ENCODE results near the gene SLC35F1.
"Not testable (repeated sequence)": the region's sequence is repeated elsewhere in the genome, so short reads cannot be mapped to it uniquely, and the experiment has no call there.

The SLC35F1 gene

DNA sequence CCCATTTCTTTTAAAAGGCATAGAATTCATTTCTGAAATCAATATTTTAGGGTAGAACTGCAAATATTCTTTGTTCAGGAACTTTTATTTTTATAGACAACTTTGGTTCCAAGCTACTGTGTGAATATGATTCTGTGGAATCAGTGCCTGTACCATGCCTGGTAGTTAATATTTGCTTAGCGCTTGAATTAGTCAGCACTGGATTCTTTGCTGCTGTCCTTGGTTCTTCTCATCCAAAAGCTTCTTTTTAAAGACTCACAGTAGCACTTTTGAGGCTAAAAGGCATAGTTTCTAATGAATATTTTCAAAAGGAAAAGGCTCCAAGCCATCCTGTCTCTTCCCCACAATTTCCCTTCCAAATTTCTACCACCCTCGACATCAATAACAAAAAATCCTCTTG, 109.5 kb downstream of the SLC35F1 start:
- DNase-seq: no peak

DNA sequence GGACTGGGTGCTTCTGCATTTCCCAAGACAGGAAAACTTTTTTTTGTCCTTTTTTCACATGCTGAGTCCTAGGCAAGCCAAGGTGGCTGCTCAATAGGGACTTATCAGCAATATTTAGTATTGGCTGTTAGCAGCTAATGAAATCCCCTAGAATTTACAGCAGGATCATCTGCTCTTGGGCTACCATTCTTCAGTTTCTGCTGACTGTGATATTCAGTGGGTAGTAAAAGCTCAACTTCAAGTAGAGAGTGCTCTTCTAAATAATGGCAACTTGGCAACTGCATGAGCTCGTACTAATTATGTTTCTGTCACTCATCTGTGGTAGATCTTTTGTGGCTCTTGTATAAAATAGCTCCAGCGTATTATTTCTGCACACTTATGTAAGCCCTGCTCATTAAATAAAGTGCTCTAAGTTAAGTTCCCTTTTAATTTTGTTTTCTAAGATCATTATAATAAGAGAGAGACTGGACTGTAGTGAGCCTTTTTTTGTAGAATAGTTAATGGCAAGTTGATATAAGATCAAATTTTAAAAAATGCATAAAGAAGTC, 110.3 kb downstream of the SLC35F1 start:
- no peak for DNase-seq

DNA sequence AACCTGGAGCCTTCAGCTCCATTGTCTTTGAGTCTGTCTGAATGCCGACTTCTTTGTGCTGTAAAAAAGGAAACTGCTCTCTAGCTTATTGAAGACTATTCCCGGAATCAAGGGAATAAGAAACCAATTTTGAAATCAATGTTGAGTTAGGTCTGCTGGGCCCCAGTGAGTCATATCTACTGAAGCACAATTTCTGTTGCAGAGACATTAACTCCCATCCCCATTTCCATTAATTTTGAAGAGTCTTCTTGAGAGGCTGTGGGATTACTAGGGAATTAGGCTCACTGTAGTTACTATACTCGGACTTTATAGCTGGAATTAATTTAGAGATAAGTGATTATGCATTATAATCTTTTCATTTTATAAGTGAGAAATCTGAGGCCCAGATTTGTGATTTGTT, 116.7 kb downstream of the SLC35F1 start:
- DNase-seq: no peak

- no peak for DNase-seq
Measured at GRCh38 chr6:118029967-118030366, 122.9 kb downstream of the SLC35F1 start.

GRCh38 chr6:118037479-118037878, 130.4 kb downstream of the SLC35F1 start:
- not testable (repeated sequence) for DNase-seq

GRCh38 chr6:118042855-118043254, 135.8 kb downstream of the SLC35F1 start:
- DNase-seq: no peak

DNA sequence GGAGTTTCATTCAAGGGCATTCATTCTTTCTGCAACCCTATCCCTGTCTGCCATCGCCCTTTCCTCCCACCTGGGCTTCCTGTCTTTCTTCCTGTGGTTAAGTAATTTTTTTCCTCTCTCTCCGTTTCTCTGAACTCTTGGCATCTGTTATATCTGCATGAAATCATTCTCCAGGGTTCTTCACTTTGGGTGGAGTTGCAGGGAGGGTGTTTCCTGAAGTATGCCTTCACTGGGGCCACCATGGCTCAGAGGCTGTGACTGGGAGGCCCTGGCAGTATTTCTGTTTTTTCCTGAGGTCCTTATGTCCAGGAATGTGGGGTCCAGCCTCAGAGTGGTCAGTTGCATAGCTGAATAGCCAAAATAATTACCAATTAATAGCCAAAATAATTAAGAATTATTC, 137.2 kb downstream of the SLC35F1 start:
- no peak for DNase-seq

- DNase-seq: no peak
Measured at GRCh38 chr6:118054082-118054481, 147.0 kb downstream of the SLC35F1 start.

- no peak for DNase-seq
Measured at GRCh38 chr6:118061666-118062065, 154.6 kb downstream of the SLC35F1 start.

DNA sequence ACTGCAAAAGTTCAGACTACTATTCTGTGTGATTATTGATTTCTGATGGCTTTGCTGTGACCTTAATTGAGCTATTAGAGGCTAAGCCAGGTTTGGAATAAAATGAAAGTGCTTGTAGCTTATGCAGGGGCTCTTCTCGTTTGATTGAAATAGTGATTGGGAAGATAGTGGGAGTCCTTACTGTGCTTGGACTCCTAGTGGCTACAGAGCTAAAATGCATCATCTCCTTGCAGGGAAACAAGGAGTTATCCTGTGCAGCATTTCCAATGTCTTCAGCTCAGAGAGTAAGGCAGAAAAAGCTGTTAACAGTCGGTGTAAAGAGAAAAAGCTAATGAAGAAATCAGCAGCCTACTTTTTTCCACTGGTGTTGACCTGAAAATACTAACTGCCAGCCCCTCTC, 173.5 kb downstream of the SLC35F1 start:
- DNase-seq: no peak

DNA sequence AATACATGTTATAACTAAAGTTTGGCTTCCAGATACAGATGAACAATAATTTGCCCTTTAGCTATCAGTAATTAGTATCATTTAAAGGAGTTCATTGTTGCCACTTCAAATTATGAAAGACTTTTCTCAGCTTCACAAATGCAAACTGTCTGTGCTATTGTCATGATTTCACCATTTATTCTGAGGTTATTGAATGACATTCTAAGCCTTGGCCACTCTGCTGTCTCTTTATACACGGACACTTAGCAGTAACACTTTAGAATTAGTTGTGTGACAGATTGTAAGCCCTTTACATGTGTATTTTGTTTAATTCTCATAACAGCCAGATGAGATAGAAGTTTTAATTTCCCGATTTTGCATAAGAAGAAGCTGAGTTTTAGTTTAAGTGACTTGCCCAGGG, 176.6 kb downstream of the SLC35F1 start:
- no peak for DNase-seq

- DNase-seq: no peak
Measured at GRCh38 chr6:118085665-118086064, 178.6 kb downstream of the SLC35F1 start.

- DNase-seq: no peak
Measured at GRCh38 chr6:118086159-118086558, 179.1 kb downstream of the SLC35F1 start.

GRCh38 chr6:118092086-118092485, 185.0 kb downstream of the SLC35F1 start:
- no peak for DNase-seq

DNA sequence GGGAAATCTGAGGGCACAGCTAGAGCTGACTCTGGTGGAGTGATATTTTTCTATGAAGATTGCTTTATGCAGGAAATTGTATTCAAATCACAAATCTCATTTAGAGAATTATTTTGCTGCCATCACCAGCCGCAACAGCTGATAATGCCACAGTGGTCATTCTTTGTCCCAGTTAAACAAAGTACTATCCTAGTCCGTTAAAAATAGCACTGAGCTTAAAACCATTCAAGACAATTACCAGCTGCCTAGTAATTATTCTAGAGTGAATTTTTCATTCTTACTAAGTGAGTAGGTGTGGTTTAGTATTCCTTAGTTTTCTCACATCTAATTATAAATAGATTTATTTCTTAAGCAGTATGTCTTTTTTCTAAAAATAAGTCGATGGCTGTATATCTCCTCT, 190.5 kb downstream of the SLC35F1 start:
- DNase-seq: no peak

DNA sequence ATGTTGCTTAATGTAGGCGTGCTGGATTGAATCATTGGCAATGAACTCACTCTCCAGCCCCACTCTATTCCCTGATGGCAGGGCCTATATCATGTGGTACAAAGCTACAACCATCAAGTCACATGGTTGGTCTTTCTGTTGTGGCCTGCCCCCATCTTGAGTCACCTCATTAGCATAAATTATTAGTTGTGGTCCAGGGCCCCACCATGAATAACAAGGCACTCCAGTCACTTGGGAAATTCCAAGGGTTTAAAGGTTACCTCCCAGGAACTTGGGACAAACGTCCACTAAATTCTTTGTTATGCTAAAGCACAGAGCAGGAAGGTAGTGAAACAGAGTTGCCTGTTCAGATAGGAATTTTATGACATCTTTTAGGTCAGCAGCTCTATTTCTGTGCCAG, 193.7 kb downstream of the SLC35F1 start:
- DNase-seq: no peak

DNA sequence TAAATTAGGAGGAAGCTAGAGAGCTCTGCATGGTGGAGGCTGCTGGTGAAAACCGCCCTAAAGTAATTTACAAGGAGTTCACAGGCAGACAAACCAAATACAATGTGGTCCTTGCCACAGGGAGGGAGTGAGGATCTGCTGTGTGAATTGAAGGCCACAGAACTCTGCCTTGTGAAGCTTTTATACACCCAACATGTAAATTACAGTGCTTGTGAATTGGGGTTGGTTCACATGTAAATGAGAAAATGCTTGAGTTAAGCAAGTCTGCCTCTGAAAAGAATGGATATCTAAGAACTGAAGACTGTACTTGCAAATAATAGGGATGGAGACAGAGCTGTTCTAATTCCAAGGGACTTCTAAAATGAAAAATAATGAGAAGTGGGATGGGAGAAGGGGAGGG, 194.2 kb downstream of the SLC35F1 start:
- no peak for DNase-seq

- DNase-seq: no peak
Measured at GRCh38 chr6:118101831-118102345, 194.8 kb downstream of the SLC35F1 start.

GRCh38 chr6:118102401-118102800, 195.3 kb downstream of the SLC35F1 start:
- DNase-seq: no peak

DNA sequence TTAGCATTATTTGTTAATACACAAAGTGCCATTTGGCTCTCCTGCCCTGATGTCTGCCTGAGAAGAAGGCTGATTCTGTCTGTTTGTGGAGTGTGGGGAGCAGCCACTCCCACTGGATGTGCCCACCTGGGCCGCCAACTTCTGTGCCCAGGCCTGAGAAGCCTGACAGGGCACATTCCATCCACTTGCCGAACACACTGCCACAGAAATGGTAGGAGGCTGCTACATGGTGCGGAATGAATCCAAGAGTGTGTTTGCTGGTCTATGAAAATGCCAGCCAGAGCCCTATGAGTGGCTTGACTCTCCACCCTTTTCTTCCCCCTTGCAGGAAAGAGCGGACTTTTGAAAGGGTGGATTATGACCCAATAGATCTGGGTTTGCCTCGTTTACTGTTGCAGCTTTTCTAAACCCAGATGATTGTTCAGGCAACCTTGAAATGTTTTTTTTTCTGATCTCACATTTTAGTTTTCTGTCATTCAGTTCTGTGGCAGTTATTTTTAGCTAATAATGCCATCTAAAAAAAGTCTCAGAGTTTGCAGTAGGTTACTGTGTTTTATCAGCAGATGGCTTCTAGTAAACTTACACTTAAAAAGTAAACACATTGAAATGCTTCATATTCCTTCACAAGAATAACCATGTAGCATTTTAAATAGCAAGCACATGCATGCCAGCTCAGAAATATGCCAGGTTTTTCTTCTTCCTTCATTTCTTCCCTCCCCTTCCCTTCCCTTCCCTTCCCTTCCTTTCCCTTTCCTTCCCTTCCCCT, 196.5 kb downstream of the SLC35F1 start:
- no peak for DNase-seq

DNA sequence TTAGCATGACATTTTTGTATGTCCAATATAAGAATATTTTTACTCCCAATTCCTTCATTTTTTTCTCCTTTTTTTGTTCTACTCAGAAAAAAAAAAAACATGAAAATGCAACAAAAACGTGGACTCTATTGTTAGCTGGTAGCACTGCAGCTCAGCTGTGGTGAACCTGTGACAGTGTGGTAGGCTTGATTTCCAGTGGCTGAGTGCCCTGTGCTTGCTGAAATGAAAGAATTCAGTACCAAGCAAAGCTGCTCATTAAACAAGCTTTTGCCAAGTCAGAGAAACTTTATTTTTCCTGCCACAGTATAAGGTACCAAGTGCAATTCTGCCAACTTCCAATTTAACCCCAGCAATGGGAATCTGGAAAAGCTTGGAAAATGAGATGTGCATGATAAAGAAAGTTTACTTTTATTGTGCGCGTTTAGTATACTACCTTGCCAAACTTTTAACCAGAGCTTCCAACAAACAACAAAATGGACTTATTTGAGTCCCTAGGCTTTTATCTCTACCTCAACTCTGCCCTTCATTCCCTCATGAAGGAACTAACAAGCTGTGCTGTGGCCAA, 215.2 kb downstream of the SLC35F1 start:
- no peak for DNase-seq

DNA sequence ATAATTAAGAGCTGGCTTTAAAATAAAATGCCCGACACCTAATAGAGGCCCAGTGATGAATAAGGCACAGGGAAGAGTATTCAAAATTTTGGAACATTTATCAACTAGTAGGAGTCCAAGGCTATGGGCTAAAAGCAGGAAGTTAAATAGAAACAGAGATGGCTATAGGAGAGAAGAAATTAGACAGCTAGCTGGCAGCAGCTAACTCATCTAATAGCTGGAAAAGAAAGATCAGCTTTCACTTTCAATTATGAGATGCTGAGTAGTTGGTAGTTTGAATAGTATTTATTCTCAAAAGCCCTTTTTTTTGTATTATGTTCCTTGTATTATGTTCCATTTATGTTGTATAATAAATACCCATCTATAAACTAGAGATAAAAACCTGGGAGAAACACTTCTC, 215.7 kb downstream of the SLC35F1 start:
- DNase-seq: no peak

- DNase-seq: no peak
Measured at GRCh38 chr6:118123503-118124037, 216.5 kb downstream of the SLC35F1 start.

DNA sequence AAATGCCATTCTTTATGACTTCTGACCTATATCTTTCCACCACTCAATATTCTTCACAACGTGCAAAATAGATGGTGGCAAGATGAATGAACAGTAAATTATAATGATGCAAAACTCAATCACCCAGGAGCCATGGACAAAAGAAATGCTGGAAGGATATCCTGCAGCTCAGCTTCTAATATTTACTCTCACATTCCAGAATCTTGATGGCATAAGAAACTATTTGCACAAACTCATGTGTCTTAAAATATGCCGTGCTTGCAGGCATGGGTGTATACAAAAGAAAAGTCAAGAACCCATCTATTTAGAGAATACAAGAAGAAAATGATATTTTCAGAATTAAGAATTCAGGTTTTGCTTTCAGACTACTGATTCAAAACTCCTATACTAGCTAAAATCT, 217.8 kb downstream of the SLC35F1 start:
- no peak for DNase-seq
